Measurements from ENCODE around the gene POLR1E.

Gene POLR1E, protein sequence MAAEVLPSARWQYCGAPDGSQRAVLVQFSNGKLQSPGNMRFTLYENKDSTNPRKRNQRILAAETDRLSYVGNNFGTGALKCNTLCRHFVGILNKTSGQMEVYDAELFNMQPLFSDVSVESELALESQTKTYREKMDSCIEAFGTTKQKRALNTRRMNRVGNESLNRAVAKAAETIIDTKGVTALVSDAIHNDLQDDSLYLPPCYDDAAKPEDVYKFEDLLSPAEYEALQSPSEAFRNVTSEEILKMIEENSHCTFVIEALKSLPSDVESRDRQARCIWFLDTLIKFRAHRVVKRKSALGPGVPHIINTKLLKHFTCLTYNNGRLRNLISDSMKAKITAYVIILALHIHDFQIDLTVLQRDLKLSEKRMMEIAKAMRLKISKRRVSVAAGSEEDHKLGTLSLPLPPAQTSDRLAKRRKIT

DNA sequence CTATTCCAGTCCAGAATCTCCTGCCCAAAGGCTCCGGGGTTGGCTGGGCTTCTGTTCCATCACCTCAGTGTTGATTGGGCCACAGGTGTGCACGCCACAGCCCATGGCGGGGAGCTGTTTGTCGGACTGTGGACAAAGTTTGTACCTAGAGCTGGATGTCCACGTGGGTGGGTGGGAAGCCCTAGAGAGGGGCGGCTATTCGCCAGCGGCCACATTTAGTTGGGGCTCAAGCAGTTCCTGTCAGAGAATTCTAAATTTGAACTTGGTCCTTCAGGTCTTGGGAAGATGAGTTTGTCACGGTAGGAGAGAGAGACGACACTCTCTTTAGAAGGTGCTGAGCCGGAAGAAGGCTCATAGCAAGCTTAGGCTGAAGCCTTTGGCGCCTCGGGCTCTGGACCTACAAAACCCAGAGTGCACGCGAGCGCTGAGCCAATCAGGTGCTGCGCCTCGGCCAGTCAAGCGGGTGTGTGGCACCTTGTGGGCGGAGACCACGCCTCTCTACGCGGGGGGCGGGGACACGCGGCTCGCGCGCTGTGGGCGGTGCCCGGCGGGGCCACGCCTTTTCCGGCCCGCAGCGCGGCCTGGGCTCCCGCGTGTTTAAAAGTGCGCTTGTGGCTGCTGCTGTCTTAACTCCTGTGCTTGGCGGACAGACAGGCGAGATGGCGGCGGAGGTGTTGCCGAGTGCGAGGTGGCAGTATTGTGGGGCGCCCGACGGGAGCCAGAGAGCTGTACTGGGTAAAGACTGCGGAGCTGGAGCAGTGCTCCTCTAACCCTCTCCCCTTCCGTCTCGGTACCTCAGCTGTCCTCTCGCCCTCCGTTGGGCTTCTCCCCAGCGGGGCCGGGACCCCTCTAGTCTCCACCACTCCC lies at the start of gene POLR1E:
Gene POLR1E (plus strand): TSS at position 560 of the 867 bp plus-strand sequence. CDS start 100 bp downstream, at position 660.
- in situ Hi-C loops (cut with MboI; ENCODE audit: low sequenced_read_pairs), result loop anchor here (25.0 kb wide), 2 partner anchors 377 to 877 kb away; no protein-coding TSS in a partner anchor

DNA sequence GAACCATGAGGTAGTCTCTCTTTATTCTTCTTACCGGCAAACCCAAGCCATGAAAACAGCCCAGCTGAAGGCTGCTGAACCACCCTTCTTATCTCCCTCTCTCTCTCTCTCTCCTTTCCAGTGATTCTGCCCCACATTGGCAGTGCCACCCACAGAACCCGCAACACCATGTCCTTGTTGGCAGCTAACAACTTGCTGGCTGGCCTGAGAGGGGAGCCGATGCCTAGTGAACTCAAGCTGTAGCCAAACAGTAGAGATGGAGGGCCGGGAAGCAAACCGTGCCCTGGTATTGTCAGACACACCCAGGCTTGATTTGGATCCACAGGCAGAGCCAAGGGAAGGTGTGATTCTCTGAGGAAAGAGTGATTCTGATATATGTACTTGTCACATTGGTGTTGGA lies 49.2 kb upstream of the POLR1E start:
- in situ Hi-C loops (cut with MboI; ENCODE audit: low sequenced_read_pairs), result no loop called here

DNA sequence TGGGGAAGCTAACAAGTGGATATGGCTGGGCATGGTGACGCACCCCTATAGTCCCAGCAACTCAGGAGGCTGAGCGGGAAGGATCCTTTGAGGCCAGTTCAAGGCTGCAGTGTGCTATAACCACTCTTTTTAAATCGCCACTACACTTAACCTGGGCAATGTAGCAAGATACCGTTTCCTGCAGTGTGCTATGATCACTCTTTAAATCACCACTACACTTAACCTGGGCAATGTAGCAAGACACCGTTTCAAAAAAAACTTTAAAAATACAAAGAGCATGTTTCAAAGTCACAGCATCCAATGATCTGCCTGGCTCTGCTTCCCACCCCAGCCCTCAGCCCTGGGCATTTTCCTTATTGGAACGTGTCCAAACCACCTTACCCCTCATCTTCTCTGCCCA lies 48.7 kb upstream of the POLR1E start:
- in situ Hi-C loops (cut with MboI; ENCODE audit: low sequenced_read_pairs), result no loop called here

DNA sequence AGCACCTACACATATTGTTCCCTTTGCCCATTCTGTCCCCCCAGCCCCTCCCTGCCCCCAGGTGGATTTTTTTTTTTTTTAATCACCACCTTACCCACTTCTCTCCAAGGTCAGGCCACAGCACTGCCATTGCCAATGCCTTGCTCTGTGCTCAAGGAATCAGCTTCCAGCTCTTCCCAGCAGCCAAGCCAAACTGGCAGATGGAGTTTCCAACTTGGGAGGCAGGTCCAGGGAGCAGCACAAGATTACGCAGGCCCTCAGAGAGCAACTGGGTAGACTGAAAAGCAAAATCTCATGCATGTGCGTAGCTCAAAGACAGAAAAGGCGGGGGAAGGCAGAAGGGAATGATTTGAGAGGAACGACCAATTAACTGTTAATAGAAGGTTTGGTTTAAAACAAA lies 48.1 kb upstream of the POLR1E start:
- in situ Hi-C loops (cut with MboI; ENCODE audit: low sequenced_read_pairs), result no loop called here

DNA sequence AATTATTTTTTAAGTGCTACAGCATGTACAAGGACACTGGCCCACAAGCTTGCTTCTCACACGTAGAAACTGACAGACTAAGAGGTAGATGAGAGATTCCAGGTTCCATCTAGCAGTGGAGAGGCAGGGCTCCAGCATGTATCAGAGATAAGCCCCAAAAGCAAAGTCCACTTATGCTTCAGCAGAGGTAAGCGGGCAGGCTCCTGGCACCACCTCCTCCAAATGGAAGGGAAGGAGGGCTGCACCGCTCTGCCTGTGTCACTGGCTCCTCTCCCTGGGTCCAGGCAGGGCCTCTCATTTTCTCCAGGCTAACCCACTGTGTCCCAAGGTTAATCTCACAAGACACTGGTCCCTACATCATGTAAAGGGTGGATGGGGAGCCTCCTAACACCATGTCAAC lies 47.4 kb upstream of the POLR1E start:
- in situ Hi-C loops (cut with MboI; ENCODE audit: low sequenced_read_pairs), result no loop called here

DNA sequence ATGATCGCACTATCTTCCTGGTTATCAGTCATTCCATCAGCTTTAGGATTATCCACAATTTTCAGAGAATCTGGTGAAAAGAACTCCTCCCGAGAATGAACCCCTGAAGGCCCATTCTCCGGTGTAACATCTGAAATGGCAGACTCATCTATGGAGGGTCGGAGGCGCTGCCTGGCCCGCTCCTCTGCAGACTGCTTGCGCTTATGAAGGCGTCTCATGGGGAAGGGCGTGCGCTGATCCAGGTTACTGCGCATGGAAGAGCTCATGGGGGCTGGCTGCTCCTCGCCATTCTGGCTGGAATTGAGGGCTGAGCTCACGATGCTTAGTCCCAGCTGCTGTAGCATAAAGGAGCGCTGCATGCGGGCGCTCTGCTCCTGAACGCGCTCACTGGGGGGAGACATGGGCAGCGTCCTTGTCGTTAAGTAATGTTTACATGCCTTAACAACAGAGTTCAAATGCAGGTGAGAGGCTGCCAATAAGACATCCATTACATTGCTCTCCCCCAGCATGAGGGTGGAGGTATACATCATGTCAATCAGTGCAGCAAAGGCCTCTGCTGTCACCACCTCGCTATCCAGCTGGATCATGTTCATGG lies 43.9 kb upstream of the POLR1E start:
- in situ Hi-C loops (cut with MboI; ENCODE audit: low sequenced_read_pairs), result no loop called here

DNA sequence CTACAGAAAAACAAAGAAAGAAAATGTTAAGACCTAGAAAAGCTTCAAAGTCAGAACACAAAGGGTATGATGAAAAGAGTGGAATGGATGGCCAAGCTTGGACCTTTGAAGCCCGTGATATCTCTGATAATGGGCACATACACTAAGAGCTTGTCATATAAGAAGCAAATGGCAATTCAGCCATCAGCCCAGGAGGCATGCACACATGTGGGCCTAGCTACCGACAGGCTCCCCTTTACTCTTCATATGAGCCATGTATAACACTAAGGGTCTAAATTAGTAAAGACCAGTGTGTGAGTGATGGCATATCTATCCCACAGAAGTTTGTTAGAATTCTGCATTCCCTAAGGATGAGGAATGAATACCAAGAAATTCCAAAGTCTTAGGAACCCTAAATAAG lies 43.2 kb upstream of the POLR1E start:
- in situ Hi-C loops (cut with MboI; ENCODE audit: low sequenced_read_pairs), result no loop called here

DNA sequence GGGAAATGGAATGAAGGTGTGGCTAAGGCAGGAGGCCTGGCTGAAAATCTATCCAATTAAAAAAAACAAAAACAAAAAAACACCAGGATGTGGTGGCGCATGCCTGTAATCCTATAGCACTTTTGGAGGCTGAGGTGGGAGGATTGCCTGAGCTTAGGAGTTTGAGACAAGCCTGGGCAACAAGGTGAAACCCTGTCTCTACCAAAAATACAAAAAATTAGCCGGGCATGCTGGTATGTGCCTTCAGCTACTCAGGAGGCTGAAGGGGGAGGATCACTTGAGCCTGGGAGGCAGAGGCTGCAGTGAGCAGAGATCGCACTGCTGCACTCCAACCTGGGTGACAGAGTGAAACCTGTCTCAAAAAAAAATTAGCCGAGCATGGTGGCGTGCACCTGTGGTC lies 42.2 kb upstream of the POLR1E start:
- in situ Hi-C loops (cut with MboI; ENCODE audit: low sequenced_read_pairs), result no loop called here

DNA sequence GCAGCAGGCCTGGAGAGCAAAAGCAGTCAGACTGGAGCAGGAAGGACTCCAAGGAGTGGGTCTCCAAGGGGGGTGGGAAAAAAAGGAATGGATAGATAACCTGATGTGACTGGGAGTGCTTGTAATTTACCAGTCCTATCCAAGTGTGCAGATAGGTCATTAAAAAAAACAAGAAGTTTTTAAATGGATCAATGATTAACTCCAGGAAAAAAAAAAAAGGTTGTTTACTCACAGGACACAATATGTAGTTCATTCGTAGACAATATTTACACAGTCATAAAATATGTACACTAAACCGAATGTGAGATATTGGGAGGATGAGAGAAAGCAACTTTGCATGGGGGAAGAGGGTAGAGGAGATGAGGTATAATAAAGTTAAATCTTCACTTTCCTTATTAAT lies 40.9 kb upstream of the POLR1E start:
- in situ Hi-C loops (cut with MboI; ENCODE audit: low sequenced_read_pairs), result no loop called here

DNA sequence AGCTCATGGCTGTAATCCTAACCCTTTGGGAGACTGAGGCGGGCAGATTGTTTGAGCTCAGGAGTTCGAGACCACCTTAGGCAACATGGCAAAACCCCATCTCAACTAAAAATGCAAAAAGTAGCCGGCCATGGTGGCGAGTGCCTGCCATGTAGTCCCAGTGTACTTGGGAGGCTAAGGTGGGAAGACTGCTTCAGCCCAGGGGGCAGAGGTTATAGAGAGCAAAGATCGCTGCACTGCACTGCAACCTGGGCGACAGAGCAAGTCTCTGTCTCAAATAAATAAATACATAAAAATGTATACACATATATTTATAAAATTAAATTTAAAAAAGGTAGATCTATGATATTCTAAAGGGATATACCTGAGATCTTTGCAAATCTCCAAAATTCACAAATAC lies 39.9 kb upstream of the POLR1E start:
- in situ Hi-C loops (cut with MboI; ENCODE audit: low sequenced_read_pairs), result no loop called here

DNA sequence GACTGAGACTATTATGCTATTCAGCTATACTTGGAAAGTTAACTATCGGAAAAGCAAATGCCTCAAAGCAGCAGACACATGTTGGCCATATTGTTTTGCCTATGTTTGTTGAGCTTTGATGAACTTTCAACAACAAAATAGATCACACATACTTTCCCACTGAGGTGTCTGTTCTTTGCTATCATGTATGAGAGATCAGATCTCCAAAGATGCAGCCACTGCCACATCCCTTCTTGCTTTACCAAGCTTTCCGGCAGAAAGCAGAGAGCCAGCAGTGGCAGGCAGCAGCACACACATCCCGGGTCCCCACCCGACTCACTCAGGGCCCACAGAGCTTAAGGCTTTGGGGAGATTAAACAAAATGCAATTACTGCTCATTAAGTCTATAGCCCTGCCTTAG lies 39.3 kb upstream of the POLR1E start:
- in situ Hi-C loops (cut with MboI; ENCODE audit: low sequenced_read_pairs), result no loop called here

DNA sequence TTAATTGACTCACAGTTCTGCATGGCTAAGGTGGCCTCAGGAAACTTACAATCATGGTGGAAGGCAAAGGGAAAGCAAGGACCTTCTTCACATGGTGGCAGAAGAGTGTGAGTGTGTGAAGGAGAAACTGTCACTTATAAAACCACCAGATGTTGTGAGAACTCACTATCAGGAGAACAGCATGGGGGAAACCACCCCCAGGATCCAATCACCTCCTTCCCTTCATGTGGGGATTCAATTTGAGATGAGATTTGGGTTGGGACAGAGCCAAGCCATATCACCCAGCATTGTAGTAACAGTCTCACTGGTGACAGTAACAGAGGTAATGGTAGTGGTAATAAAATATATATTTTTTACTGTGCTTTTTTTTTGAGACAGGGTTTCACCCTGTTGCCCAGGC lies 38.6 kb upstream of the POLR1E start:
- in situ Hi-C loops (cut with MboI; ENCODE audit: low sequenced_read_pairs), result no loop called here

DNA sequence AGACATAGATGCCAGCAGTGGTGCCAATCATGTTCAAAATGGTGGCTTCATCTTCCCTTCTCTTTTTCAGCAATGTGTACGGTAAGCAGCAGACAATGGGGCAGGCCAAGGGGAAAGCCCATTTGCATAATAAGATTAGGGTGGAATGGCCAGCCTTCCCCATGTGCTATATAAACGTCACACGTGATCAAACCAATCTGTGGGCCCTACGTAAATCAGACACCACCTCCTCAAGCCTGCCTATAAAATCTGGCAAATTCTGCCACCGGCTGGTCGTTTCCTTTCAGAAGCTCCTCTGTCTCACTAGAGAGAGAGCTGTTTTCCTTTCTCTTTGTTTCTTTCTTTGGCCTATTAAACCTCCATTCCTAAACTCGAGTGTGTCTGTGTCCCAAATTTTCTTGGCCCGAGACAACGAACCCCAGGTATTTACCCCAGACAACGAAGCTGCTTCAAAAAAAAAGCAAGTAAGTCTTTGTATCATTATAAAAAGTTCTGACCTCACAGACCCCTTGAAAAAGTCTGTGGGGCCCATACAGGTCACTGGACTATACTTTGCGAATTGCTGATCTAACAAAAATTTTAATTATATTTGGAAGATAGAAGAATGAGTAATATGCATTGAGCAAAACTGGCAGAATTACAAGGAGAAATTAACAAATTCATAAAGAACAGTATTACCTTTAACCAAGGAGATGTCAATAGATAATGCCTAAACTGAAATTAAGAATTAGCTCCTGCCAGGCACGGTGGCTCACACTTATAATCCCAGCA lies 35.7 kb upstream of the POLR1E start:
- in situ Hi-C loops (cut with MboI; ENCODE audit: low sequenced_read_pairs), result no loop called here

DNA sequence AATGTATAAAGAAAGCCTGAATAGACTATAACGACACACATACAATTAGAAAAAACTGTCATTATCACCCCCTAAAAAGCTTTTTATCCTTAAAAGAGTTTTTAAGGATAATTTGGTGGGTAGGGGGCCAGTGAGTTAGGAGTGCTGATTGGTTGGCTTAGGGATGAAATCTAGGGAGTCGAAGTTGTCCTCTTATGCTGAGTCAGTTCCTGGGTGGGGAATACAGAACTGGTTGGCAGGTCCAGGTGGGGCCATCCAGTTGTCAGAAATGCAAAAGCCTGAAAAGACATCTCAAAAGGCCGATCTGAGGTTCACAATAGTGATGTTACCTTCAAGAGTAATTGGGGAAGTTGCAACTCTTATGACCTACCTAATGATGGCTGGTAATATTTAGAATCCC lies 34.1 kb upstream of the POLR1E start:
- in situ Hi-C loops (cut with MboI; ENCODE audit: low sequenced_read_pairs), result no loop called here

DNA sequence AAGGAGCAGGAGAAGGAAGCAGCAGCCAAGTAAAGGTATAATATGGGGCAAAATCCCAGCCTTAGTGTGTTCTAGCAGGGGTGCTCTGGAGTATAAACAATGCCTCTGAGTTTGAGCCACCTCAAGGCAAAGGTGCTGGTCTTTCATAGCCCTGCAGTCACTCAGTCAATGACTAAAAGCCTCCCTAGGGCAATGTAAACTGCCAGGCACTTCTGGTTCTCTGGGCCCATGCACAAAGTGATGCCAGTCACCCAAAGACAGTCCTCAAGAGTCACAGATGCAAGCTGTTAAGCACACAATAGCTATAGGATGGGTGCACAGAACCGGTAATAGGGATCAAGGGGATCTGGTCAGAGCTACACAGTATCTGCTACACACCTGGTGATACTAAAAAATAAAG lies 33.1 kb upstream of the POLR1E start:
- in situ Hi-C loops (cut with MboI; ENCODE audit: low sequenced_read_pairs), result no loop called here

DNA sequence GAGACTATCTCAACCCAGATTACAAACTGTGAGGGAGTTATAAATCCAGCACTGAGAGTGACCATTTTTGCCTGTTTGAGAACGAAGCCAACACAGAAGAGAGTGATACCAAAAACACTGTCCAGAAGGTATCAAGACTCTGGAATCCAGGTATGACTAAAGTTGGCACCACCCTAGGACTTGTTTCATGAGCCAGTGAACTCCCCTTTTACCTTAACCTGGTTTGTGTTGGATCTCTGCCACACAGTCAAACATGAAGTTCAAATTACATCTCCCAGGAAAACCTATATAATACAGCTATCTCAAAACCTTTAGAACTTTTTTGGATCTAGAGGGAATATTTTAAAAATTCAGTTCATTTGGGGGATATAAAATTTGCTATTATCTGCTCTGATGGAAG lies 31.9 kb upstream of the POLR1E start:
- in situ Hi-C loops (cut with MboI; ENCODE audit: low sequenced_read_pairs), result no loop called here

DNA sequence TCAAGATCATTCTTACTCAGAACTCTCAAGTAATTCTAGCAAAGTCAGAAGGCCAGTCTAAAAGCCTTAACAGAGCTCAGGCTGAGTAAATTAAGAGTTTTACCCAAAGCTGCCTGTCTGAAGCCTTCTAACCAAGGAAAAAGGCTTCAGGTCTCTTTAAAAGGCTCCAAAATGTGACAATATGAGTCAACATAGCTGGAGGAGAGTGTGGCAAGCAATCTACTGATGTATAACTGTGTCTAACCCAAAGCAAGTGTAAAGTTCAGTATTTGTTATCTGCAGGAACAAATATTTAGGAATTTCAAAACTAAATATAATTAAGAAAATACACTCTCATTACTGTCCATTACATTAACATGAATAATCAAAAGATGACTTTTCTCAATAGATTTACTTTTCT lies 31.5 kb upstream of the POLR1E start:
- in situ Hi-C loops (cut with MboI; ENCODE audit: low sequenced_read_pairs), result no loop called here

DNA sequence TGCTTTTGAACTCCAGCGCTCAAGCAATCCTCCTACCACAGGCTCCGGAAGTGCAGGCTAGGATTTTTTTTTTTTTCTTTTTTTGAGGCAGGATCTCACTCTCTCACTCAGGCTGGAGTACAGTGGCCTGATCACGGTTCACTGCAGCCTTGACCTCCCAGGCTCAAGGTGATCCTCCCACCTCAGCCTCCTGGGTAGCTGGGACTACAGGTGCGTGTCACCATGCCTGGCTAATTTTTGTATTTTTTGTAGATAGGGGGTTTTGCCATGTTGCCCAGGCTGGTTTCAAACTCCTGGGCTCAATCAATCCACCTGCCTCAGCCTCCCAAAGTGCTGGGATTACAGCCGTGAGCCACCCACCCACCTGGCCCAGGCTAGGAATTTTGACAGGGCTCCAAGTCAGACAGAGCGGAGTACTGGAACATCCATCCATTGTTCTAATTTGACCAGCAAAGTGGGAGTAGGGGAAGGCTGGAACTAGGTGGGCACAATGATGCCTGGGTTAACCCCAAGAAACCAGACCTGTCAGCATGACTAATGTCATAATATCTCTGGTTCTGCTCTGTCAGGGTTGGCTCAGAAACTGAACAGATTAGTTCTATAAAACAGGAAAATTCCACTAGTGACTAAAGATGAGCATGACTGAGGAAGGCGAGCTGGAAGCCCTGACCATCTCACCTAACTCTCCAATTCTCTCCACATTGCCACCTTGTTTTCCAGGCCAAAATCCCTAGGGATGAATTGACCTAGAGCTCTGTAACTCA lies 29.7 kb upstream of the POLR1E start:
- in situ Hi-C loops (cut with MboI; ENCODE audit: low sequenced_read_pairs), result no loop called here

DNA sequence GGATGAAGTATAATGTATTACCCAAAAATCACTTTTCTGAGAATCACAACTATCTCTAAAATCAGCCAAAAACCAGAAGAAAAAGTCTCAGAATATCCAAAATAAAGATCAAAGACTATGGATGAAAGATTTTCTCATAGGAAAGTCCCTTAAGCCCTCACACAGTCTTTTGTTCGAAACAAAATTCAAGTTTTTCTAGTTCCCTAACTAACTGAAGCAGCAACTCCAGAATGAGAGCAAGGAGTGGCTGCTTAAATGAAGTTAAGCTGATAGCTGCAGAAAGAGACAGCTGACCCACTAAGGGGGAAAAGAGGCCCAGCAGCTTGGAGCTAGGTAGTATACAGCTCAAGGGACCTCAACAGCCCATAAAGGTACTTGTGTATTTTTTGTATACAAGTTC lies 28.9 kb upstream of the POLR1E start:
- in situ Hi-C loops (cut with MboI; ENCODE audit: low sequenced_read_pairs), result no loop called here

DNA sequence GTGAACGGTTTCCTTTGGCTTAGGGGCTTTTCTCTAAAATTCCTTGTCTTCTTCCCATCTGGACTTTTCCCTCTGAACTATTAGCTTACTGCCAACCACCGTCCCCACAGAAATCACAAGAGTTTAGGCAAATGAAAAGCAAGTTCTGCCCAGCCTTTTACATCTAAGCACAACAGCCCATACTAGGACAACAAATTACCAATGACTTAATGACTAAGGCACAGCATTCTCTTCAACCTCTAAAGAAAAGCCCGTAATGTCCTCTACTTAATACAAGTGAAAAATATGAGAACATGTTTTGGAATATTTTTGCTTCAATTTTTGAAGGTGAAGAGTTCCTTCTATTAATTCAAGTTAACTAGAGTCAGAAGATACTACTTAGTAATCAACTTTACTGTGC lies 21.7 kb upstream of the POLR1E start:
- in situ Hi-C loops (cut with MboI; ENCODE audit: low sequenced_read_pairs), result no loop called here

All from HL-60/S4 (cell line).